ENCODE data around the gene GABRB3.

Gene GABRB3

DNA sequence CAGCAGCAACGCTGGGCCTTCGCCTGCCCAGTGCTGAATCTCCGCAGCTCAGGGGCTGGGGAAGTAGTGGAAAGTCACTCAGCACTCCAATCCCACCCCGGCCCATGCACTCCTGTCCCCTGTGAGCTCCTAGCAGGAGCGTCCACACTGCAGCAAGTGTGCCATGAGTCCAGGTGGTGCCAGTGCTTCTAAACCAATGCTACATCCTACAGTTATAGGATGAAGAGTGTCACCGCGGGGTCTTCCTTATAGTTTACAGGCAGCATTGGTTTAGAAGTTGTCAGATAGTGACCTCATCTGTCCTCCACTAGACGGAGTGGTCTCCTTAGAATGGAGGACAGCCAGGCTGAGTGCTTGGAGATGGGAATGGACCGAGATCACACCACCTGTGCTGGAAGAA lies 221.4 kb downstream of the GABRB3 start:
- WGBS (ENCODE audit: extremely low coverage, insufficient coverage, insufficient read length) = no CpG with 5 or more reads among the region's 9 CpGs

DNA sequence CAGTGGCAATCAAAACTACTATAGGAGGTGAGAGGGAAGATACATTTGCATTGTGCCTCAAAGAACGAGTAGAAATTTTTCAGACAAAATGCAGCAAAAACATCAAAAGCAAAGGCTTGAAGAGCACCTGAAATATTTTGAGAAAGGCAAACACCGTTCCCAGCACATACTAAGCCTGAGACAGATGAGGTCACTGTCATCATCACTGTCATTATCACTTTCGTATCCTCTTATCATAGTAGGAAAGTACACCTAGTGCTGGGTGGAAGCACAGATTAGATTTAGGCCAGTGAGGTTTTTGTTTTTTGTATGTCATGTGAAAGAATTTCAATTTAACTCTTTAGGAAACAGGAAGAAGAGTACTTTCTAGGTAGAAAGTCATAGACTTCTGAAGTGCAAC lies 222.0 kb downstream of the GABRB3 start:
- Histone ChIP-seq H2BK12ac (ENCODE audit: low read length) (no peak overlapping the region), H2AK5ac (ENCODE audit: low read length) (no peak overlapping the region), H3K9ac (ENCODE audit: low read length) (no peak overlapping the region), H3K14ac (ENCODE audit: low read length) (no peak overlapping the region), H3K4me2 (ENCODE audit: low read length) (no peak overlapping the region), H3K4me3 (ENCODE audit: low read depth, low read length) (no peak overlapping the region), H4K12ac (ENCODE audit: low read depth, low read length) (no peak overlapping the region), H4K8ac (ENCODE audit: low read depth, low read length) (no peak overlapping the region), H4K91ac (ENCODE audit: low read depth, low read length) (no peak overlapping the region), H3K79me2 (ENCODE audit: control insufficient read depth, insufficient read depth, low read length, poor library complexity) (no peaks in the 10 kb centered on the region), H3K27me3 (ENCODE audit: insufficient read depth, low read length) (no peaks in the 10 kb centered on the region), H3K79me1 (ENCODE audit: low read length) (no peaks in the 10 kb centered on the region), H3K18ac (ENCODE audit: low read length) (no peak overlapping the region), H3K4me1 (ENCODE audit: control insufficient read depth in 1 of 2, insufficient read depth in 2 of 2, low read length in 2 of 2) (no peaks in the 10 kb centered on the region), H2AFZ (ENCODE audit: insufficient read depth, low read length, poor library complexity) (no peak overlapping the region), H3K27ac (ENCODE audit: low read depth, low read length) (no peak overlapping the region), H2BK5ac (ENCODE audit: low read depth, low read length, poor library complexity) (no peak overlapping the region), H2BK120ac (ENCODE audit: insufficient read depth, low read length, poor library complexity) (no peak overlapping the region), H3K23ac (ENCODE audit: low read length) (no peak overlapping the region), H3K9me3 (ENCODE audit: insufficient read depth, low read depth, low read length) (no peaks in the 10 kb centered on the region), H3K4ac (ENCODE audit: low read depth, low read length) (no peak overlapping the region), H3K36me3 (ENCODE audit: control insufficient read depth in 1 of 2, insufficient read depth in 2 of 2, low read length in 2 of 2) (no peaks in the 10 kb centered on the region)
- no CpG with 5 or more reads among the region's 3 CpGs for WGBS (ENCODE audit: extremely low coverage, insufficient coverage, insufficient read length)
- DNase-seq = no peak

More for the DNA sequence above, 221.4 kb downstream of the GABRB3 start:
- Histone ChIP-seq H3K79me2 (ENCODE audit: control insufficient read depth, insufficient read depth, low read length, poor library complexity) (no peaks in the 10 kb centered on the region), H2AFZ (ENCODE audit: insufficient read depth, low read length, poor library complexity) (peak overlapping the region; percentile 23), H3K9ac (ENCODE audit: low read length) (peak overlapping the region; percentile 59), H3K14ac (ENCODE audit: low read length) (no peak overlapping the region), H3K27ac (ENCODE audit: low read depth, low read length) (no peak overlapping the region), H4K91ac (ENCODE audit: low read depth, low read length) (no peak overlapping the region), H3K4me3 (ENCODE audit: low read depth, low read length) (no peak overlapping the region), H4K8ac (ENCODE audit: low read depth, low read length) (no peak overlapping the region), H2BK120ac (ENCODE audit: insufficient read depth, low read length, poor library complexity) (no peak overlapping the region), H3K4me1 (ENCODE audit: control insufficient read depth in 1 of 2, insufficient read depth in 2 of 2, low read length in 2 of 2) (no peaks in the 10 kb centered on the region), H3K27me3 (ENCODE audit: insufficient read depth, low read length) (no peaks in the 10 kb centered on the region), H3K36me3 (ENCODE audit: control insufficient read depth in 1 of 2, insufficient read depth in 2 of 2, low read length in 2 of 2) (no peaks in the 10 kb centered on the region), H2BK12ac (ENCODE audit: low read length) (no peak overlapping the region), H3K79me1 (ENCODE audit: low read length) (no peaks in the 10 kb centered on the region), H3K18ac (ENCODE audit: low read length) (no peak overlapping the region), H3K4ac (ENCODE audit: low read depth, low read length) (no peak overlapping the region), H3K4me2 (ENCODE audit: low read length) (no peak overlapping the region), H3K9me3 (ENCODE audit: insufficient read depth, low read depth, low read length) (no peaks in the 10 kb centered on the region), H3K23ac (ENCODE audit: low read length) (no peak overlapping the region), H4K12ac (ENCODE audit: low read depth, low read length) (no peak overlapping the region), H2AK5ac (ENCODE audit: low read length) (no peak overlapping the region), H2BK5ac (ENCODE audit: low read depth, low read length, poor library complexity) (no peak overlapping the region)
- DNase-seq = no peak

DNA sequence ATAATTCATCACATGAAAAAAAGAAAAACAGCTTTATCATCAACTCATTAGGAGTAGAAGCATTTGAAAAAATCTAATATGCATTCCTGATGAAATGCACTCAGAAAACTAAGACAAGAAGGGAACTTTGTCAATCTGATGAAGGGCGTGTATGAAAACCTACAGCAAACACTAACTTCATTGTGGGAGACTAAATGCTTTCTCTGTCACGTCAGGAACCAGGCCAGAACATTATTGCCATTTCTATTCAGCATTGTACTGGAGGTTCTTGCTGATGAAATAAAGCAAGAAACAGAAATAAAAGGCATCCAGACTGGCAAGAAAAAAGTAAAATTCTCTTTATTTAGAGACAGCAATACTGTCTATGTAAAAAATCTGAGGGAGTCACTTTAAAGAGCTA lies 235.2 kb downstream of the GABRB3 start:
- Histone ChIP-seq H3K36me3 (ENCODE audit: control insufficient read depth in 1 of 2, insufficient read depth in 2 of 2, low read length in 2 of 2) (no peaks in the 10 kb centered on the region), H3K4me1 (ENCODE audit: control insufficient read depth in 1 of 2, insufficient read depth in 2 of 2, low read length in 2 of 2) (no peaks in the 10 kb centered on the region), H2BK5ac (ENCODE audit: low read depth, low read length, poor library complexity) (no peak overlapping the region), H3K9me3 (ENCODE audit: insufficient read depth, low read depth, low read length) (no peaks in the 10 kb centered on the region), H4K91ac (ENCODE audit: low read depth, low read length) (no peak overlapping the region), H2AFZ (ENCODE audit: insufficient read depth, low read length, poor library complexity) (no peak overlapping the region), H3K4ac (ENCODE audit: low read depth, low read length) (no peak overlapping the region), H3K14ac (ENCODE audit: low read length) (no peak overlapping the region), H3K9ac (ENCODE audit: low read length) (no peak overlapping the region), H2BK12ac (ENCODE audit: low read length) (no peak overlapping the region), H4K8ac (ENCODE audit: low read depth, low read length) (no peak overlapping the region), H3K4me3 (ENCODE audit: low read depth, low read length) (no peak overlapping the region), H4K12ac (ENCODE audit: low read depth, low read length) (no peak overlapping the region), H2AK5ac (ENCODE audit: low read length) (no peak overlapping the region), H3K27ac (ENCODE audit: low read depth, low read length) (no peak overlapping the region), H3K79me1 (ENCODE audit: low read length) (no peaks in the 10 kb centered on the region), H3K27me3 (ENCODE audit: insufficient read depth, low read length) (no peaks in the 10 kb centered on the region), H2BK120ac (ENCODE audit: insufficient read depth, low read length, poor library complexity) (no peak overlapping the region), H3K79me2 (ENCODE audit: control insufficient read depth, insufficient read depth, low read length, poor library complexity) (no peaks in the 10 kb centered on the region), H3K18ac (ENCODE audit: low read length) (no peak overlapping the region), H3K4me2 (ENCODE audit: low read length) (no peak overlapping the region), H3K23ac (ENCODE audit: low read length) (no peak overlapping the region)
- no CpG with 5 or more reads among the region's 2 CpGs for WGBS (ENCODE audit: extremely low coverage, insufficient coverage, insufficient read length)
- no peak for DNase-seq

DNA sequence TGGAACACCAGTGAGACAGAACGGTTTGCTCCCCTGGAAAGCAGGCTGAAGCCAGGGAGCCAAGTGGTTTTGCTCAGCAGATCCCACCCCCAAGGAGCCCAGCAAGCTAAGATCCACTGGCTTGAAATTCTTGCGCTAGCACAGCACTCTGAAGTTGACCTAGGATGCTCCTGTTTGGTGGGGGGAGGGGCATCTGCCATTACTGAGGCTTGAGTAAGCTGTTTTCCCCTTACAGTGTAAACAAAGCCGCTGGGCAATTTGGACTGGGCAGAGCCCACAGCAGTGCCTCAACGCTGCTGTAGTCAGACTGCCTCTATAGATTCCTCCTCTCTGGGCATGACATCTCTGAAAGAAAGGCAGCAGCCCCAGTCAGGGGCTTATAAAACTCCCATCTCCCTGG lies 241.4 kb downstream of the GABRB3 start:
- Histone ChIP-seq H3K23ac (ENCODE audit: low read length) (no peak overlapping the region), H3K9ac (ENCODE audit: low read length) (no peak overlapping the region), H2BK120ac (ENCODE audit: insufficient read depth, low read length, poor library complexity) (no peak overlapping the region), H3K4ac (ENCODE audit: low read depth, low read length) (no peak overlapping the region), H2AK5ac (ENCODE audit: low read length) (no peak overlapping the region), H2BK5ac (ENCODE audit: low read depth, low read length, poor library complexity) (no peak overlapping the region), H4K91ac (ENCODE audit: low read depth, low read length) (no peak overlapping the region), H3K18ac (ENCODE audit: low read length) (no peak overlapping the region), H4K12ac (ENCODE audit: low read depth, low read length) (no peak overlapping the region), H4K8ac (ENCODE audit: low read depth, low read length) (no peak overlapping the region), H3K79me1 (ENCODE audit: low read length) (no peaks in the 10 kb centered on the region), H3K4me3 (ENCODE audit: low read depth, low read length) (no peak overlapping the region), H3K4me2 (ENCODE audit: low read length) (no peak overlapping the region), H2BK12ac (ENCODE audit: low read length) (no peak overlapping the region), H3K4me1 (ENCODE audit: control insufficient read depth in 1 of 2, insufficient read depth in 2 of 2, low read length in 2 of 2) (no peaks in the 10 kb centered on the region), H3K79me2 (ENCODE audit: control insufficient read depth, insufficient read depth, low read length, poor library complexity) (no peaks in the 10 kb centered on the region), H3K27ac (ENCODE audit: low read depth, low read length) (no peak overlapping the region), H2AFZ (ENCODE audit: insufficient read depth, low read length, poor library complexity) (no peak overlapping the region), H3K36me3 (ENCODE audit: control insufficient read depth in 1 of 2, insufficient read depth in 2 of 2, low read length in 2 of 2) (no peaks in the 10 kb centered on the region), H3K27me3 (ENCODE audit: insufficient read depth, low read length) (no peaks in the 10 kb centered on the region), H3K14ac (ENCODE audit: low read length) (no peak overlapping the region), H3K9me3 (ENCODE audit: insufficient read depth, low read depth, low read length) (no peaks in the 10 kb centered on the region)
- DNase-seq = no peak
- no CpG with 5 or more reads among the region's 4 CpGs for WGBS (ENCODE audit: extremely low coverage, insufficient coverage, insufficient read length)

All from trophoblast cell (in vitro differentiated cells and primary cell).